Measurements from ENCODE around the gene RERE.

The RERE gene

GRCh38 chr1:8800416-8800815 is 17.0 kb downstream of the RERE start:
- no peak overlapping the region for H3K4me3 ChIP-seq (ENCODE audit: control insufficient read depth, low read depth, low read length)
- no peak for DNase-seq (ENCODE audit: low read depth)
- TF ChIP-seq CTCF (conservative IDR thresholded peaks at IDR 0.05; ENCODE audit: control insufficient read depth, insufficient read depth, low read depth, low read length) = no peak

DNA sequence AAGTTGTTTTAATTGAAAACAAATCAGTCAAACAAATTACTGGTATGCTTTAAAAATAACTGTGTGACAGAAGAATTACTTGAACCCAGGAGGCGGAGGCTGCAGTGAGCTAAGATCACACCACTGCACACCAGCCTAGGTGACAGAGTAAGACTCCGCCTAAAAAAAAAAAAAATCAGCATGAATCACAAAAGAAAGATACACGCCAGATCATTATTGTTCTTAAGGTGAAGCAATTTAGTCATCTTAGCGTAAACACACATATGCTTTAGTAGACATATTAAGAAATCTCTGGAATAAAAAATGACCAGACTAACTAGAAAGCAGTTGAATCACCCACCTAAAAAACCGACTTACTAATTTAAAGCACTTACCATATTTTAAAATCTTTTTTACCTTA is 20.2 kb downstream of the RERE start:
- peak; percentile 81 for DNase-seq (ENCODE audit: low read depth)
- H3K4me3 ChIP-seq (ENCODE audit: control insufficient read depth, low read depth, low read length) = no peak overlapping the region
- no peak for TF ChIP-seq CTCF (conservative IDR thresholded peaks at IDR 0.05; ENCODE audit: control insufficient read depth, insufficient read depth, low read depth, low read length)

DNA sequence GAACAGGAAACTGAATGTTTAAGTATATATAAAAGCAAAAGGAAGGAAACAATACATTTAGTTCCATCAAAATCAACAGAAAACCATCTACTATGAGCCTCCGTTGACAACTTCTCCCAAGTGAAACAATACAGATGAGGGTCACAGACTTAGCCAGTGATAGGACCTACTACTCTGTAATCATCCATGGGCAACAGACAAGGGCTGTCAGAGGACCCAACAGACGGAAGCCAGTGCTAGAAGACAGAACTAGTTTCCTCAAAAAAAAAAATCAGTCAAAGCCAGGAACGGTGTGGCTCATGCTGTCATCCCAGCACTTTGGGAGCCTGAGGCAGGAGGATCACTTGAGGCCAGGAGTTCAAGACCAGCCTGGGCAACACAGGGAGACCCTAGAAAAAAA is 20.6 kb downstream of the RERE start:
- no peak overlapping the region for H3K4me3 ChIP-seq (ENCODE audit: control insufficient read depth, low read depth, low read length)
- no peak for DNase-seq (ENCODE audit: low read depth)
- TF ChIP-seq CTCF (conservative IDR thresholded peaks at IDR 0.05; ENCODE audit: control insufficient read depth, insufficient read depth, low read depth, low read length) = no peak

DNA sequence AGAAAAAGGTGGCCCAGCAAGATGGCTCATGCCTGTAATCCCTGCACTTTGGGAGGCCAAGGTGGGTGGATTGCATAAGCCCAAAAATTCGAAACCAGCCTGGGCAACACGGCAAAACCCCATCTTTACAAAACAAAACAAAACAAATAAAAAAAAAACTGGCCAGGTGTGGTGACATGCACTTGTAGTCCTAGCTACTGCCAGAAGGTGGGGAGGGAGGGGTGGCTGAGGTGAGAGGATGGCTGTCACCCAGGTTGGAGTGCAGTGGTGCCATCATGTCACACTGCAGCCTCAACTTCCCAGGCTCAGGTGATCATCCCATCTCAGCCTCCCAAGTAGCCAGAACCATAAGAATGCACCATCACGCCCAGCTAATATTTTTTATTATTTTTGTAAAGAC is 22.8 kb downstream of the RERE start:
- DNase-seq (ENCODE audit: low read depth) = no peak
- TF ChIP-seq CTCF (conservative IDR thresholded peaks at IDR 0.05; ENCODE audit: control insufficient read depth, insufficient read depth, low read depth, low read length) = no peak
- H3K4me3 ChIP-seq (ENCODE audit: control insufficient read depth, low read depth, low read length) = no peak overlapping the region

GRCh38 chr1:8791819-8792218 is 25.6 kb downstream of the RERE start:
- no peak for TF ChIP-seq CTCF (conservative IDR thresholded peaks at IDR 0.05; ENCODE audit: control insufficient read depth, insufficient read depth, low read depth, low read length)
- DNase-seq (ENCODE audit: low read depth) = no peak
- no peak overlapping the region for H3K4me3 ChIP-seq (ENCODE audit: control insufficient read depth, low read depth, low read length)

GRCh38 chr1:8790987-8791386 is 26.5 kb downstream of the RERE start:
- H3K4me3 ChIP-seq (ENCODE audit: control insufficient read depth, low read depth, low read length) = no peak overlapping the region
- TF ChIP-seq CTCF (conservative IDR thresholded peaks at IDR 0.05; ENCODE audit: control insufficient read depth, insufficient read depth, low read depth, low read length) = no peak
- DNase-seq (ENCODE audit: low read depth) = no peak

DNA sequence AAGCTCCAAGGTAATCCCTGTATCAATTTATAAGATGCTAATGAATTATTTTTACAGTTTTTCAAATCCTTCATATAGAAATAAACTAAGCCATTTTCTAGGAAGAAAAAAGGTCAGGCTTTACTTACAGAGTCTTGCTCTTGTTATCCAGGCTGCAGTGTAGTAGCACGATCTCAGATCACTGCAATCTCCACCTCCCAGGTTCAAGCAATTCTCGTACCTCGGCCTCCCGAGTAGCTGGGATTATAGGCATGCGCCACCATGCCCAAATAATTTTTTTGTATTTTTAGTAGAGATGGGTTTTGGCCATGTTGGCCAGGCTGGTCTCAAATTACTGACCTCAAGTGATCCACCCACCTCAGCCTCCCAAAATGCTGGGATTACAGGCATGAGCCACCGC is 27.0 kb downstream of the RERE start:
- DNase-seq (ENCODE audit: low read depth) = no peak
- no peak overlapping the region for H3K4me3 ChIP-seq (ENCODE audit: control insufficient read depth, low read depth, low read length)
- no peak for TF ChIP-seq CTCF (conservative IDR thresholded peaks at IDR 0.05; ENCODE audit: control insufficient read depth, insufficient read depth, low read depth, low read length)
